CD4-positive, alpha-beta T cell treated with Interleukin-4 for 4 hours (primary cell): ENCODE data around the gene CASP10.

Experiments used
- DNase-seq: peaks from one replicate; pipeline ENCODE4 v3.0.0-alpha.2; 2020

Gene CASP10

GRCh38 chr2:201262718-201263117, 79.8 kb downstream of the CASP10 start:
- DNase-seq, result peak; percentile 71

DNA sequence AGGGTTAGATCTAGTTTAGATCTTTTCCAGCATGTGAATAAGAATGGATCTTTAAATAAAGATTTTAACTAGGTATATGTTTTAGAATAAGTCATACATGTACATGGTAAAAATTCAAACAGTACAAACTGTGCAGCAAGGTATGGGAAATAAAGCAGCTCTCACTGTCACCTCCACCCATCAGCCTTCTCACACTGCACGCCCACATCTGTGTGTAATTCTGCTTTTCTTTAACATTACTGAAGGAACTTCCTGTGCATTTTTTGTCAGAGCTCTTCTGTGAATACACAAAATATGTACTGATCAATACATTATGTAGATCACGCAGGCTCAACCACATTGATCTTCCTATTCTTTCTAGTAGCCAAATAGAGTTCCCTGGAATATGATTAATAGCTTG, 80.8 kb downstream of the CASP10 start:
- peak; percentile 61 for DNase-seq

GRCh38 chr2:201264472-201265173, 81.7 kb downstream of the CASP10 start:
- no peak for DNase-seq

DNA sequence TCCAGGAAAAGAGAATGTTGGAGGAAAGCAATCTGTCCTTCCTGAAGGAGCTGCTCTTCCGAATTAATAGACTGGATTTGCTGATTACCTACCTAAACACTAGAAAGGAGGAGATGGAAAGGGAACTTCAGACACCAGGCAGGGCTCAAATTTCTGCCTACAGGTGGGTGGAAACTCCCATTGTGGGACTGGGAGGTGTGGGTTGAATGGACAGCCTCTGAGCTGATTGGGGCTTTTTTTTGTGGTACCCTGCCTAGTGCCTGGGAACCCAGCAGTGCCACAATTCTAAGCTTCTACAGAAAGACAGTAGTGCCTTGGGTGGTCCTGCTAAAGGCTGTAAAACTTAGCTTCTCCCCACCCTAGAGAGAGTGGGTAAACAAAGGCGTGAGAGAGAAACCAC, 83.7 kb downstream of the CASP10 start:
- no peak for DNase-seq

- DNase-seq, result peak; percentile 43
Measured at GRCh38 chr2:201267278-201268030, 84.5 kb downstream of the CASP10 start.

DNA sequence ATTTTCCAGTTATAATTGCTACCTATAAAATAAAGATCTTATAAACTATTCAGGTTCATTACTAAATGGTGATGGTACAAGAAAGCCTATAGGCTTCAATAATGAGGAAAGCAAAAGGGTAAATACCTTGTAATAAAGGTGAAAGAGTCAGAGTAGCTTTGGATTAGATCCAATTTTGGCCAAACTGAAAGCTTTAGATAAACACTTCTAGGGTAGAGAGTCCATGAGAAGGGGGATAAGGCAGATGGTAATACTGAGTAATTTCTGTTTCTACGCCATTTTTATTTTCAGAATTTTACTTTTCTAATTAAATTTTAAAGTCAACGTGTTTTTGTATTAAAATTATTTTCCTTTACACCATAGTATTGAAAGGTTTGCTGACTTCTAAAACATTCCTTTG, 86.8 kb downstream of the CASP10 start:
- DNase-seq, result no peak

DNA sequence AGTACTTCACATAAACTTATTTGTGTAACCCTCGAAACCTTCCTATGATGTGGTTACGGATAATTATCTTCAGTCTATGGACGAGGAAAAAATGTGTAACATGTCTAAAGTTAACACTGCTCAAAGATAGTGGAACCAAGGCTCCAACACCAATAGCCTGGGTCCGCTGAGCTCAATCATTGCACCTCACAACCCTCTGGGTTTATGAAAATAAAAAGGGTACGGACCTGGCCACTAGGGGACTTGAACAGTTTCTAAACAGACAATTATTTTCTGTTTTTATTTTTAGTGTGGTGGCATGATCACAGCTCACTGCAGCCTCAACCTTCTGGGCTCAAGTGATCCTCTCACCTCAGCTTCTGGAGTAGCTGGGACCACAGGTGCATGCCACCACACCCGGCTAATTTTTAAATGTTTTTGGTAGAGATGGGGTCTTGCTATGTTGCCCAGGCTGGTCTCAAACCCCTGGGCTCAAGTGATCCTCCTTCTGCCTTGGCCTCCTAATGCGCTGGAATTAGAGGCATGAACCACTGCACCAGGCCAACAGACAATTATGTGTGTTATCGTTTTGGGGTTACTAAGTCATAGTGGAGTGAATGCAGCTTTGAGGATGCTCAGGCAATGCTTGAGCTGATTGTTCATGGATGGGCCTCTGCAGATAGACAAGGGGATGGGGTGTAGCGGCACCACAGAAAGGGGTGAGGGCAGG, 87.5 kb downstream of the CASP10 start:
- no peak for DNase-seq

GRCh38 chr2:201271917-201272316, 89.0 kb downstream of the CASP10 start:
- no peak for DNase-seq

DNA sequence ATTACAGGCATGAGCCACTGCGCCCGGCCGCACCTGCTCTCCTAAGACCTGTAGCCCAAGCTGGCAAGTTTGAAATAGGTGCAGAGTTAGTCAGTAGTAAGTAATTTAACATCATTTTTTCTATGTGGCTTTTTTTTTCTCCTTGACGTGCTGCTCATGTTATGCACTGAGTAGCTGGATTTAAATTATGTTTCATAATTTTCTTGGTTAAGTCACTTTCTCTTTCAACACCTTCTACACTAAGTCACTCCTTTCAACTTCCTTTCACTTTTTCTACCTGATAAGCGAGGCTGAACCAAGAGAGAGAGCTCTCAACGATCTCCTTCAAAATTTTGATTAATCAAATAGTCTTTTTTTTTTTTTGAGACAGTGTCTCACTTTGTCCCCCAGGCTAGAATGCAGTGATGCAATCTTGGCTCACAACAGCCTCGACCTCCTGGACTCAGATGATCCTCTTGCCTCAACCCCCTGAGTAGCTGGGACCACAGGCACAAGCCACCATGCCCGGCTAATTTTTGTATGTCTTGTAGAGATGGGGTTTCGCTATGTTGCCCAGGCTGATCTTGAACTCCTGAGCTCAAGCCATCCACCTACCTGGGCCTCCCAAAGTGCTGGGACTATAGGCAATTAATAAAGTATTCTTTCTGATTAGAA, 90.5 kb downstream of the CASP10 start:
- no peak for DNase-seq

- DNase-seq, result no peak
Measured at GRCh38 chr2:201275069-201275468, 92.1 kb downstream of the CASP10 start.

DNA sequence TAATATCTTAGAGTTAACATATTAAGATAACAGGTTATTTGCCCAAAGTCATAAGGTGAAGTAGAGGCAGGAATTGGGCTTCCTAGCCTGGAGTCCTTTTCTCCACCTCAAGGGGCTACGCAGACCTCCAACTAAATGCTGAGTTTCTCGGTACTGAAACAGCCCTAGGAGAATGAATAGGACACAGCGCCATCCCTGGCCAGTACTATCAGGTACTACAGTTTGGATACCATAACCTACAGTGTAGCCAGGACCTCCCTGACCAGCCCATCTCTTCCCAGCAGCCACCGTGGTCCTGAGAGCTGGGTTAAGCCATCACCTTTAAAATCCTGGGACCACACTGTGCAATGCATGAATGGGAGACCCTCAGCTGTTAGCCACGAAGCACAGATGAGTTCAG, 93.0 kb downstream of the CASP10 start:
- DNase-seq, result no peak

GRCh38 chr2:201276511-201276910, 93.6 kb downstream of the CASP10 start:
- no peak for DNase-seq
